ELR (cell line): Measurements from ENCODE around the gene BMI1.
"Not testable (repeated sequence)": the region's sequence is repeated elsewhere in the genome, so short reads cannot be mapped to it uniquely, and the experiment has no call there.

Experiments
- DNase-seq: peaks from one replicate; pipeline ENCODE4 v3.0.0-alpha.2; 2015; ENCODE audit warnings: low read depth

The BMI1 gene

DNA sequence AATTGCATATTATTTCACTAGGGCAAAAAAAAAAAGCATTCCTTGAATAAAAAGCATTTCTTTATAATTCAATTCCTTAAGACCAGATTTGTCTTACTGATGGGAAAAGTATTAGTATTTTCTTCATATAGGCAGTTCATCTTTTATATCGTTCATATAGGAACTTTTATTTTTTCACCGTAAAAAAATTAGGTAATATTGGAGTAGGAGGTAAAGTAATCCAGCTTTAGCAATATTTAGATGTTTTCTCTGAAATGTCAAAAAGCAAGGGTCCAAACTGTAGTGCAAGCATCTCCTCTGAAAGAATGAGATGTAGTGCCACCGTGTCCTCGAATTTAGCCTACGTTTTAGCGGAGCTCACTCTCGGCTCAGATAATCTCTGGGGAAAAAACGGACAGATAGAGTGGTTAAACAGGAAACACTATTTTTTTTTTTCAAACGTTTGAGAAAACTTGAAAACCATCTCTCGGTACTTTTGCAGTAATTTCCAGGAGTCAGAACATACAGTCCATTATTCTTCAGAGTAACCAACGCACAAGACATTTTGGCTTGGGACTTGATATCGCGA is 18.9 kb downstream of the BMI1 start:
- no peak for DNase-seq

DNA sequence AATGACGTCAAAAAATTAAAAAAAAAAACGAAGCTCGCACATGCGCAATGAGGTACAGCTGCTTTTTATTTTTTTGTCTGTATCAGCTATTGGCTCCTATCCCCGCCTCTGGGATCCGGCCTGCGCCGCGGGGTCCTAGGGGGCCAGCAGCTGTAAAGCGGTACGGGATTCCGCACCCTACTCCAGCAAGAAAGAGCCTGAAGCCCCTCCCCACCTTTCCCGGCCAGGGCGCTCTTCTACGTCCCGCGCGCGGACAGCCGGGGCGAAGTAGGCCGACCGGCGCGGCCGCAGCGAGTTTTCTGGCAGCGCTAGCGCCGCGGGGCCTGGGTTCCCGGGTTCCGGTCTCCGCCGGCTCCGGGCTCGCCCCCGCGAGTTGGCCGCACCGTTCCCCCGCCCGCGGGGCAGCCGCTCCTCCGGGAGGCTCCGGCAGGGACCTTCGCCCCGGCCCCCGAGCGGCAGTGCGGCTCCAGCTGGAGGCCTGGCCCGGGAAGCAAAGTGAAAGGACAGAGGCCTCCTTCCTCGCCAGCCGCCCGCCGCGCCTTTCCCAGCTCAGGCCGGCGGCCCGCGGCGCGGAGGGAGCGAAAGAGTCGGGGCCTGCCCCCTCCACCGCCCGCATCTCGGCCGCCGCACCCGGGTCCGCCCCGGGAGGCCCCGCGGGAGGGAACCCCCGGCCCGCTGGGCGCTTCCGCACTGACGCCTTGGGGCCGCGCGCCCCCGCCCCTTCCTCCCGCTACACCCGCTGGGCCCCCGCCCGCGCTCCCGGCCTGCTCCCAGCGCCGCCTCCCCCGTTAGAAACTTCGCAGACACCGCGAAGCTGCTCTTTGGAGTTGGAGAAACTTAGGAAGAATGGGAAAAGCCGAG is 19.7 kb downstream of the BMI1 start:
- peak; percentile 78 for DNase-seq

DNA sequence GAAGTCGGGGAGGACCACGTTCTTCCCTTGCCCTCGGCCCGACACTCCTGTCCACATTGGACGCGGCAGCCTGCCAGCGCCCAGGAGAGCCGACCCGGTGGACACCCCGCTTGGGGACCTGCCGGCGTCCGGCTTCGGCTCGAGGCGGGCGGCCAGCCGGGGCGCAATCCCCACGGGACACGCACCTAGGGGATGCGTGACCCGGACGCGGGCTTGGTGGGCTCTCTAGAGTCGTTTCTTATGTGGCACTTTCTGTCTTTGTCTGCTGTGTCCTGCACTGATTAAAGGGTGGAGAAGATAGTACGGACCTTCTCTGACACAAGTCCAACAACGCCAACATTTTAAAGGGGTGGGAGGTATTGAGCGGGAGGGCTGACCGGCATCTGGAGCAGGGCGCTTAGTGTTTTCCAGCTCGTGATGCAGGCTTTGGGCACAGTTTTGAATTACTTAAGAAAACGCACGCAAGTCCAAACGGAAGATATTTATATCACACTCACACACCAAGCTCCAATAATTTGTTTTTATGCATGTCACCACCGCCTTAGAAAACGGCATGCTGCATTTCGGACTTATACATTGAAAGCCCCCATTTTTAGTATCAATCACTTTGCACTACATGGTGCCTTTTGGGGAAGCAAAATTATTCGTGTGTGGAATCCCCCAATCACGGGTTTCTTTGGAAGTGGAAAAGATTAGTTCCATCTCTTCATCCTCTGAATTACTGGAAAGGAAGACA is 20.5 kb downstream of the BMI1 start:
- no peak for DNase-seq

DNA sequence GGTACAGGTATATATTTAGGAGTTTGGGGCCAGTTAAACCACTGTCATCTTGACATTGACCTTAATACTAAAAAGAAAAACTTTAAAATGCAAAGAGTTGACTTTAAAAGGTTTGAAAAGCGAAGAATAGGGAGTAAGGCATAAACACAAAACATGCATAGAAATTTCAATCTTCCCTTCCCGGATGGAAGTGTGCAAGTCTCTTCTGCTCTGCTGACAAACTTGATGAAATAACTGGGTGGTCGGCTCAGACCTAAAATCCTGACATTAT is 21.0 kb downstream of the BMI1 start:
- DNase-seq = no peak

DNA sequence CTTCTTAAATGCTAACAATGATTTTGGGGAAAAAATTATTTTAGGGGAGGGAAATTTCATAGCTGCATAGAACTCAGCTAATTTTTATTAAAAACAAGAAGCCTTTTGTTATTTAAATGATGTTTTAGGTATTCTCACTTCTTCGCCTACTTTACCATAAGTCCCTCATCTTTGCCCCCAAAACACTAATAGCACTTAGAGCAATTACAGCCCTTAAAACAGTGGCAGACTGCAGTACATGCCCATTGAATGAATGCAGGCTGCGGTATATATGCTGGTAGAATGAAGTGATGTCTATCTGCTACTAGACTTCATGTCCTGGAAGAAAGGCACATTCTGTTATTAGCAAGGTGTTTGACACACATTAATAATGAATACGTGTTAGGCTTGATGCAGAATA is 21.5 kb downstream of the BMI1 start:
- no peak for DNase-seq

DNA sequence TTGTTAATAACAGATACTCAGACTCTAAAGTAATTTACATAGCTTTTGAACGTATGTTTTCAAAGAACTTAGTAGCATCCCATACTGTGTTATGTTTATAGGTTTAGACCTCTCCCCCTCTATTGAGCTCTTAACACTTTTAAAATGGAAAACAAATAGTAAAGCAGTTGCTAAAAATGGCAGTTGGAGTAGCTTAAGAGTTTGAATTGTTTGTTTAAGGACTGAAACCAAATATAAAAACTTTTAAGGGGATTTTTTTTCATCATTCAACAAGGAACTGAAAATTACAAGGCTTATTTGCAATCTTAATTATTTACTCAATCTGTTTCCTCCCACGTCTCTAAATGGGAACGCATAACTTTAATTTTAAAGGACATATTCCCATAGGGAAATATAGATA is 22.8 kb downstream of the BMI1 start:
- no peak for DNase-seq

DNA sequence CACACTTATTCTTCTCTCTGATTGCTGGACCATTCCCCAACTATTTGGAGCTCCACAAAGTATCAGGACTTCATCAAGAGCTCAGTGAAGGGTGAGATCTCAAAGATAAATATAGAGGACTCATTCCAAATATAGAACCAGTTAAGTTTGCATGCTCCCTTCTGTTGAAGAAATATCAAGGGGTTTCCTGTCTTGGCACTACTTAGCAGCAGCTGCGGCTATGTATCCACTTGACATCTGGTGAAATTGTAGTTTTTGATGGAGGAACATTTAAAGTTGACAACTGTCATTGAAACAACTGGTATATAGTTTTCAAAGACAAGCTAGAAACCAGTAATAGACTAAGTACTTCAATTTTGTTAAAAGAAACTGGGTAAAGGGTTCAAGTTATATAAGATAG is 23.4 kb downstream of the BMI1 start:
- no peak for DNase-seq

DNA sequence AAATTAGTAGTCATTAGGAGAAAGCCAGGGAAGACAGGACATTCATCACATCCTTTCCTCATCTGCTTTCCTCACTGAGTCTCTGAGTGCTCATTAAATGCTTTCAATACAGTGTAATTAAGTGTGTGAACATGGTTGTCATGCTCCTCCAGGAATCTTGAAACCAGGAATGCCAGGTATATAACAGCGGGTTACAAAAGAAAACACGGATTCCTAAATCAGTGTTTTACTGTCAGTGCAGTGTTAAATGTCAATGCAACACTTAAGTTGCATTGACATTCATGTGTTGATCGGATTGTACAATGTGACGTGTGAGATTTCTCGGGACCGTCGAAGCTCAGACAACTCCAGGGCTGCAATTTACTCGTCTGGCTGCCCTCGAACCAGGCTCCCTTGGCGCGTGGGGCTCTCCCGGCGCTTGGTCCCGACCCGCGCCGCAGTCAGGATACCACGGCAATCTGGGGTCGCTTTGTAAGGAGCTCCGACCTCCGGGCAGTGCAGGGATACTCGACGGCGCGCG is 23.9 kb downstream of the BMI1 start:
- DNase-seq = no peak

DNA sequence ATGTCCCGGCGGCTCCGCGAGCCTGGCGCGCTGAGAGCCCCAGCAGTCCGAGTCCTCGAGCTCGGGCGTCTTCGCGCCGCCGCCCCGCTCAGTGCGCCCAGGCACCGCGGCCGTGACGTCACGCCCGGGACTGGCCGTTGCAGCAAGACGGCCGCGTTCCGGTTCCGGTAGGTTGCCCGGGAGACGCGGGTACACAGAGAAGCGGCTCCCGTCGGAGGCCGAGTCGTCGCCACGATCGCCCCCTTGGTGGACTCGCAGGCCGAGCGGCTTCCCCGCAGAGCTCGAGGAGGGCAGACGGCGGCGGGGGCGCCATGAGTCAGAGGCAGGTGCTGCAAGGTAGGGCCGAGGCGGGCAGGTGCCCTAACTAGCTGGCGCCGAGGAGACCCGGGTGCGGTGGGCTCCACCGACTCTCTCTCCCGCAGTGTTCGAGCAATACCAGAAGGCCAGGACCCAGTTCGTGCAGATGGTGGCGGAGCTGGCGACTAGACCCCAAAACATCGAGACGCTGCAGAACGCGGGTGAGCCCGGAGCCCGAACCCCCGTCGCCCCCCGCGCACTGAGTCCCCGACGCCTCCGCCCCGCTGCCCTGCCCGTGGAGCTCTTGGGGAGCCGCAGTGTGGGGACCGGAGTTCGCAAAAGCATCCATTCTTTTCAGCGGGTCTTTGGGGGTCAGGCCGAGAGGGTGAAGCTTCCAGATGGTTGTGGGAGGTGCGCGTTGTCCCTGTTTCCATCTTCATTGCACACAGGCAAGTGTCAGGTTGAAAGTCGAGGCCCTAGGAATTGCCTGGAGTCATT is 24.6 kb downstream of the BMI1 start, which contains the start of gene SPAG6:
TSS of gene SPAG6 (plus strand) at position 196 of the 795 bp plus-strand sequence. CDS start at position 312, 116 bp downstream.
- DNase-seq = no peak

DNA sequence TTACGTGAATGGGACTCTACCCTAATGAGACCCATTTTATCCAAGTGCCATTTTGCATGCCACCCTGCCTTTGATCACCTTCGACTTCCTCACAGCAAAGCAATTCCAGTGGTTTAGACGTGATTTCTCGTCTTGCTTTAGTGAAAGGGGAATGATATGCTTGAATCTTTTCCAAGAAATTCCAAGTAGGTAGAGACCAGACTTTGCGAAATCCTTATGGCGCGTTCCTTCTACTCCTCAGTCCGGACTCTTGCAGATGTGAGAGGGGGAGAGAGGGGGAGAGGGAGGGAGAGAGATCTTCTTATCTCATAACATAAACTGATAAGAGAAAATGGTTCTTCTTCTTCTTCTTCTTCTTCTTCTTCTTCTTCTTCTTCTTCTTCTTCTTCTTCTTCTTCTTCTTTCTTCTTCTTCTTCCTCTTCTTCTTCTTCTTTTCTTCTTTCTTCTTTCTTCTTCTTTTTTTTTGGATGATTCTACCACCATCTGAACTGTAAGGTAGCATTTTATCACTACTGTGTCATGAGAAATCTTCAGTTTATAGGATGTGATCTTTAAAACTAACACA is 25.3 kb downstream of the BMI1 start:
- no peak for DNase-seq

DNA sequence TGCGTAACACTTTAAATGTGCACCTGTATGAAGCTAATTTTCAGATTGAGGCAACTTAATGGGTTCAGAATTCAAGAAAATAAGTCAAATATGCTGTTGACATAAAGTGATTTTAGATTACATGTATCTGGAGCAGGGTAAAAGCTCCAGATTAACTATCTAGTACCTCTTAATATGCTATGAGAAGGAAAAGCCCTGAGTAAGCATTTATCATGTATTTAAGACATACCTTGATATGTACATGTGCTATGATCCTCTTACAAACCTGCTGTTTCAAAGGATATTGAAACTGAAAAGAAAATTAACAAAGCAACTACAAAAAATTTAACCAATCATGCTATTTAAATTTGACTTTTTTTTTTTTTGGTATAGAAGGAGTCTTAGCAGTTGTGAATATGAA is 28.9 kb downstream of the BMI1 start:
- no peak for DNase-seq

DNA sequence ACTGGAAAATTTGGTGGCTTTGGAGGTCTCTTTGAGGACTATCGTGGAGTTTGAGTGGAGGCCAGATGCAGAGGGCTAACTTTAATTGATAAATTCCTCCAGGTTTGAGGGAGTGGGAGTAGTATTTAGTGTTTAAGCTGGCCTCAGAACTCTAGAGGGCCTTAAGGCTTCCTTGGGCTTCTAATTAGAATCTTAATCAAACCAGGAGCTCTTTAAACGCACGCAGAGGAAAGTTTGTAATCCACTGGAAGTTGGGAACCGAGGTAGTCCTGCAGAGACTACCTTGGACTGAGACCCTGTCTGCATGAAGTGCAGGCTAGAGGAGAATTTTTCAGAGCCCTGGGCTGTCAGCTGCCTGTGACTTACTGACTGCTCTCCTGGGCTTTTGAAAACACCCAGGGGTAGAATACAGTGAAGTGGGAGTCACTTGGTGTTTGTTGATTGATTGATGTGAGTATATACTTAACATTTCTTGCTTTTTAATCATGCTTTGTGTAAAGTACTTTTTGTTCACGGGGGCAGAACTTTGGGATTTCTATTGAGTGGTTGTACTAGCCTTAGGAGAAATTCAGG is 30.3 kb downstream of the BMI1 start:
- DNase-seq = no peak

DNA sequence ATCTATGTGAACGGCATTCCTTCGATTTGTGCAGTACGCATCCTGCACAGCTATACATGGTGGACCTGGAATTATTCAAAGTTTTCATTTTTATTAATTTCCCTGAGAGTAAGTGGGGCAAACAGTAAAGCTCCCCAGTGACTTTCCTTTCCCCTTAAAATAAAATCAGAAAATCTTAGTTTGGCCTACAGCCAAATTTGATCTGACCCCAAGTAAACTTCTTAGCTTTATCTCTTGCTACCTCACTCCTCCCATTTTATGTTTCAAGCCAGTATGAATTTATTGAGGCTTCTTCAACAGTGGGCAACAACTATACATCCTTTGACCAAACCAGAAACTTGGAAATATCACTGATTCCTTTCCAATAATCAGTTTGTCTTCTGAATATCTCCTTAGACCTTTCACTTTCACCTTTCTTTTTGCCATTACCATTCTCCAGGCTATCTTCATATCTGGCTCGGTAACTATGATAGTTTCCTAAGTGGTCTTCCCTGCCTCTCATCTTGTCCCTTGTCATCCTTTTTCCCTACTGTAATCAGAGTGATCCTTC is 35.5 kb downstream of the BMI1 start:
- DNase-seq = no peak

DNA sequence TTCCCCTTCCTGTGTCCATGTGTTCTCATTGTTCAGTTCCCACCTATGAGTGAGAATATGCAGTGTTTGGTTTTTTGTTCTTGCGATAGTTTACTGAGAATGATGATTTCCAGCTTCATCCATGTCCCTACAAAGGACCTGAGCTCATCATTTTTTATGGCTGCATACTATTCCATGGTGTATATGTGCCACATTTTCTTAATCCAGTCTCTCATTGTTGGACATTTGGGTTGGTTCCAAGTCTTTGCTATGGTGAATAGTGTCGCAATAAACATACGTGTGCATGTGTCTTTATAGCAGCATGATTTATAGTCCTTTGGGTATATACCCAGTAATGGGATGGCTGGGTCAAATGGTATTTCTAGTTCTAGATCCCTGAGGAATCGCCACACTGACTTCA is 36.9 kb downstream of the BMI1 start:
- DNase-seq = not testable (repeated sequence)

DNA sequence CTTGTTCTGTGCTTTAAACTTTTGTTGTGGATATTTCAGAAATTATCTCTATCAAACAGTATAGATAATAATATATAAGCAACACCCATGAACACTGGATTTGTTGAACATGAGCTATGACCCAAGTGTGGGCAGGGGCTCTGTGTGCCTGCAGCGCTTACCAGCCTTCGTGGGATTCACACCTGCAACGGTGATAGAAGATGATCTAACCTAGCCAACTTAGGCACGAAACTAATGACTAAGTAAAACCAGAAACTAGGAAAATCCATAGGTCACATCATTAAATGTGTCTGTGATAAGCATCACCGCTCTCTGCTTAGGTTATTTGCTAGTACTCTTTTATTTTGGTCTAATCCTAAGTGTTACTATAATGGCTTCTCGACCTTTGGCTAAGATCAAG is 42.4 kb downstream of the BMI1 start:
- DNase-seq = no peak

DNA sequence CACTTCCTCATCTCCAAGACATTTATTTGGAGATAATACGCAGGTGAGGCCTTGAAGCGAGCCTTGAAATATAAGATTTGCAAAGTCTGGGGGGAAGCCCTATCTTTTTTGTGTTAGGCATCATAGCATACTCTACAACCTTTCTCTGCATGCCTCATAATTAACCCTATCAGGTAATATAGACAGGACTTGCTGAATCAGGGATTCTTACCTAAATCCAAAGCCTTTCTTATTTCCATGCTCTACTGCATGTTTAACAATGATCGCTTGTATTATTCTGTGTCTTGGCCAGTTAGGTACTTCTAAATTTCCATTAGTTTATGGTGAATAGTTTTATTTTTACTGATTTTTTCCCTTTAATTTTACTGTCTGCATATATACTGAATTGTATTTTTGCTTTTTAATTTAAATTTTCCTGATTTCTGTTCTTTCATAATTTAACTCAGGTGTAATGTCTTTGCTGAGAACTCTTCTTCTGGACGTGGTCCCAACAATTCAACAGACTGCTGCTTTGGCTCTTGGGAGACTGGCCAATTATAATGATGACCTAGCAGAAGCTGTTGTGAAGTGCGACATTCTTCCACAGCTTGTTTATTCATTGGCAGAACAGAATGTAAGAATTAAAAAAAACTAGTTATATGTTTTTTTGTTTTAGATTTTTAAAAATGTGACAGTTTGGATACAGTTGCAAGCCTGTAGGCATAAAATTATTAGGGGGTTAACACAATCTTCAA is 43.7 kb downstream of the BMI1 start:
- no peak for DNase-seq

DNA sequence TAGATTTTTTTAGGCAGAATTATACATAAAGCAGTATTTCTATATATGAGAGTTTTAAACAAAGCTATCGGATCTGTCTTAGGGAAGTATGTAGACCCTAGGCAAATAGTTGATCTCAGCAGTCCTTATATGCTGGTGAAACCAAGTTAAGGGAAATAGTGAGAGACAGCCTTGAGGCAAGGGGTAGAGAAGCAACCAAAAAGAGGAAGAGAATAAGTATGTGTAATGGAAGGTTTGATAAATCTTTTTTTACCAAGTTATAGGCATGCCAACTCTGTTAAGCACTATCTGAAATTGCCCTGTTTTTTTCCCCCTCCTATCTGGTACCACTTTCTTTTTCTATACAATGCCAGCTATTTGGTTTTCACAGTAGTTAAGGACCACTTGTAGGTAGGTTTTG is 44.3 kb downstream of the BMI1 start:
- no peak for DNase-seq

DNA sequence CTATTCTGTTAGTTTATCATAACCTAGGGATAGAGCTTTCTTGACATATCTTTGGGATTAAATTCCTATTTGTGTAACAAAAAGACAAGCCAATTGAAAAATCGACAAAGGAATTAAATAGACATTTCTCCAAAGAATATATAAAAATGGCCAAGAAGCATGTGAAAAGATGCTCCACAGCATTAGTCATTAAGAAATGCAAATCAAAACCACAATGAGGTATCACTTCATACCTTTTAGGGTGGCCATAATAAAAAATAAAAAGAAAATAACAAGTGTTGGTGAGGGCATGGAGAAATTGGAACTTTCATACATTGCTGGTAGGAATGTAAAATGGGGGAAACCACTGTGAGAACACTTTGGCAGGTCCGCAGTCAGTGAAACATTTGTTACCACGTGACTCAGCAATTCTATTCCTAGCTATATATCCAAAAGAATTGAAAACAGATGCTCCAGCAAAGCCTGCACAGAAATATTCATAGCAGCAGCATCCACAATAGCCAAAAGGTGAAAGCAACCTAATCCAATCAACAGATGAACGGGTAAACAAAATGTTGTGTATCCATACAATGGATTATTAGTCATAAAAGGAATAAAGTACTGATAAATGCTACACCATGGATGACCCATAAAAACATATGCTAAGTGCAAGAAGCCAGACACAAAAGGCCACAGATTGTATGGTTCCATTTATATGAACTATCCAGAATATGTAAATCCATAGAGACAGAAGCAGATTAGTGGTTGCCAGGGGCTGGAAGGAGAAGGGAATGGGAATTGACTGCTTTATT is 44.9 kb downstream of the BMI1 start:
- no peak for DNase-seq

DNA sequence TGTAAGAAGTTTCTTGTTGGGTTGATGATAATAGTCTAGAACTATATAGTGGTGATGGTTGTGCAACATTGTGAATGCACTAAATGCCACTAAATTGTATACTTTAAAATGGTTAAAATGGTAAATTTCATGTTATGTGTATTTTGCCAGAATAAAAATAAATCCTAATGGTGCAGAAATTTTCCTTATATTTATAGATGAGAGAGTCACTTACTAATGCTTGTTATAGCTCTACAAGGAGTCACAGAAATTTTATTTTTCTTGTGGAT is 45.5 kb downstream of the BMI1 start:
- DNase-seq = no peak

DNA sequence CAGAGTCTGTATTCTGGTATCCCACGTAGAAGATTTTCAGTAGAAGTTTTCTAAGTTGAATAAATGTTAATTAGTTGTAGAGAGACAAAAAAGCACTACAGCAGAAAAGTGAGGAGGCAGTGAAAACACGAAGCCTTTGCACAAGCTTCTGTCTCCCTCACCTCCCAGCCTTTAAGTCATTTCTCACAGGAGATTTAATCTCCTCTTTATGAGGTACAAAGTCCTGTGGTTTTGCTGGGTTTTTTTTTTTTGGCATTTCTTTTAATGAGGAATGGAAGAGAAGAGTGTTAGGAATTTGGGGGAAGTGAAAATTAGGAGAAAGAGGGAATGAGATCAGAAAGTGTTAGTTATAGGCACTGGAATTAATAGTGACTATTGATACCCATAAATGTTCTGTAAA is 45.9 kb downstream of the BMI1 start:
- DNase-seq = no peak
